ENCODE measurements around the gene ABCB9.

Gene ABCB9

DNA sequence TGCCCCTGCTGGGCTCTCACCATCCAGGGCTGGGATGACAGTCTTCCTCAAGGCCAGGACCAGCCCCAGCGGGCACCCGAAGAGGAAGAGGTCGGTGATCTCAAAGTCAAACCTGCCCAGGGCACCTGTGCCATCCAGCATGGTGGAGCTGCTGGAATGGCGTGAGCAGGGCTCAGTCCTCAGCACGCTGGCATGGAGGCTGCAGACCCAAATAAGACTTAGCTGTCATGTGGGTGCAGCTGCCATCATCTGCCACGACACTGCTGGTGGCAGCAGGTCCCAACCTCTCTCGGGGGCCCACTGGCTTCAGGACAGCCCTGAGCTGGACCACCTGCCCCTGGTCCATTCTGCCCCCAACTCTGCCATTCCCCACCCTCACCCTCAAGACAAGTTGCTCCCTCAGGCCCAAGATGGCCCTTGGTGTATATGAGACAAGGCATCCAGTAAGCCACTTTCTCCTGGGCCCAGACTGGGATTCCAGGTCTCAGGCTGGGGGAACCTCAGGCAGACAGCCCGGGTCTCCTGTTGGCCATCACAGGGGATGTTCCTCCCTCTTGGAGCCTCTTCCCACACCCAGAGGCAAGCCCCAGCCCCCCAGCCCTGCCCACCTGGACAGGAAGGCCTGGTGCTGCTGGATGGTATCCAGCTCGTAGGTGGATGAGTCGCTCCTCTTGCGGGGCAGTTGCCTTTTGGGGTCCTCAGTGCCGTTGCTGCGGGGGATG lies 28.7 kb upstream of the ABCB9 start:
- DNase-seq (ENCODE audit: low read depth) = no peak

DNA sequence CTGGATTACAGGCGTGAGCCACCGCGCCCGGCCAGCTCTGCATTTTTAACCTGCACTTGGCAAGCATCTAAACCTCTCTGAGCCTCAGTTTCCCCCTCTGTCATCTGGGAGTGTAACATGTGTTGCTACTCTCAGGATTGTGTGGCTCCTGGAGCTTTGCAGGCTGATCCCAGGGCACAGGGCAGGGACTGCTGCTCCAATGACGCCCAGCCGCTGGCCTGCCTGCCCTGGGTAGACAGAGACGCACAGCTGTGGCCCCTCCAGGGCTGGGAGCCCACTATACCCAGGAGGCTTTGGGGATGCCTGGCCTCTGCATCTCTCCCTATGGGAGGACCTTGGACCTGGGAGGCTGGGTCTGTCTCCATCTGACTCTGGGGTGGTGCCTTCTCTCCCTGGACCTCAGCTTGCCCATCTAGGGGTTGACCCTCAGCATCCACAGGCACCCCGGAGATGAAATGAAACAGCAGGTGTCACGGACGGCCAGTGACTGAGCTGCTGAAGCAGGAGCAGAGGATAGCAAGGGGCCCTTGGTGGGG lies 27.9 kb upstream of the ABCB9 start:
- DNase-seq (ENCODE audit: low read depth) = no peak

DNA sequence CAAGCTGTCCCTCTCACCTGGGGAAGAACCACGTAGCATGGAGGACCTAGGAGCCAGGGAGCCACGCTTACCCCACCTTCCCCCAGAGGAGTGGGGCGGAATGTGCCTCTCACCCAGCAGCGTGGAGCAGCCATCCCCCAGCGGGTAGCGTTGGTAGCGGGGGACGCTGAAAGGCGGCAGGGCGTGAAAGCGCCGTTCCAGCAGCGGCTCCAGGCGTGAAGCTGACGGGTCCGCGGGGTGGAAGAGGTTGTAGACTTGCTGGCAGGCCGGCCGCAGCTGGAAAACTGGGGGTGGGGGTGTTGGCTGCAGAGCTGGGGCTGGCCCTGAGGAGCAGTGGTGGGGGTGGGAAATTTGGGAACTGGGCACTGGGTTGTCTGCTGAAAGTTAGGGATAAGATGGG lies 26.1 kb upstream of the ABCB9 start:
- no peak for DNase-seq (ENCODE audit: low read depth)

DNA sequence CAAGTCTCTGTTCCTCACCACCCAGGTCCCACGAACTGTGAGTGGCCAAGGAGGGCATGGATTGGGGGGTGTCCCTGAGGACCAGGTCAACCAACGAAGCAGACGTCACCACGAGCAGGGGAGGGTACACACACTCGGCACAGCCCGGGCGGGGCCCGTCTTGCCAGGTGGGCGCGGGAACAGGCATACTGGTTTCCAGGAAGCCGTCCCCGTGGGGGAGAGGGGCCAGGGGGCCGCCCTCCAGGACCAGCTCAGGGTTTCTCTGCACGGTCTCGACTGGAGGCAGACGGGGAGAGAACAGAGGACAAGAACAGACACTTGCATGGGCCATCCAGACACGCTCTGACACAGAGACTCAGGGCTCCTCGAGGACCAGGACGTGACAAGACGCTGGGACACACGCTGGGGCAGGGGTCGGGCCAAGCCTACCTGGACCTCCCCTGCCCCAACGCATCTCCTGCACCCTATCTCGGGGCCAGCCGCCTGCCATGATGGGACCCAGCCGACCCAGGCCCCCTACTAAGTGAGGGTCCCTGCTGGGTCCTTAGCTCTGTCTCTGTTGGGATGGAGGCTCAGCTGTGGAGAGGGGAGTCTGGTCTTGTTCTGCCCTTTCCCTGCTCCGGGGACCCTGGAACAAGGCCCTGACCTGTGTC lies 25.5 kb upstream of the ABCB9 start:
- no peak for DNase-seq (ENCODE audit: low read depth)

DNA sequence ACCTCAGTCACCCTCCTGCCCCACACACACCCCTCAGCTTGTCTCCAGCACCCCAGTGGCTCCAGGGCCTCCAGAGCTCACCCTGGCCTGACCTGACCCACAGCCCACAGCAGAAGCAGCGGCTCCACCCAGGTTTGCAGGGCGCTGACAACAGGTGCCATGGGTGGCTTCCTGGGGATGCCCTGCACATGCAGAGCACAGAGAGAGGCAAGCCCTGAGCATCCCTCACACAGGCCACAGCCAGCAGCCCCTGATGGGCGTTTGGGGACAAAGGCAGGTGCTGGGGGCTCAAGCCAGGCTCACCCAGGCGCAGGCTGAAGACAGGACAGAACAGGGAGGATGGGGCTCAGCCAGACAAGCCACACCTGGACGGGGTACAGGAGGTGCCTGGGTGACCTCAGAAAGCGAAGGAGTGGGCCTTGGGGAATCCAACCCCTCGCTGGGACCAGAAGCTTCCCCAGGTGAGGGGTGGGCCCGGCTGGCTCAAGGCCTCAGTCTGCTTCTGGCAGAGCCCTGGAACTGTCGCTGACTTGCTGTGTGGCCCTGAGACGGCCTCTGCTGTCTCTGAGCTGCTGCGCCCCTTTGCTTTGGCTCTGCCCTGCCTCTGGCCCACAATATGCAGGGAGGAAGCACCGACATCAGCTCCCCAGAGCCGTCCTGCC lies 24.8 kb upstream of the ABCB9 start:
- no peak for DNase-seq (ENCODE audit: low read depth)

DNA sequence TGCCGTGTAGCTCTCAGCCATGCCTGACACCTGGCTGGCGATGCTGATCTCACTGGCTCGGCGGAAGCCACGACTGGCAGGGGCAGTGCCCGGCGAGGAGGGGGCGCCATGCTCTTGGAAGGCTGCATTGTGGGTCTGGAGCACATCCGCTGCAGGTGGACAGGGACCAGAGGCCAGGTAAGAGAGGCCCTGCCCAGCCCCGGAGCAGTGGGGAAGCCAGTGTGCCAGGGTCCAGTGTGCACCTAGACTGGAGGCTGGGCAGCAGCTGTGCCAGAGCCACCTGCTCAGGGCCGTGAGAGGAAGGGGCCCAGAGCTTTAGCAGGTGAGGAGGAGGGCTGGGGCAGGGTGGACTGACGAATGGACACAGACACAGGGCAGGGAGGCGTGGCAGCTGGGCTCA lies 24.3 kb upstream of the ABCB9 start:
- no peak for DNase-seq (ENCODE audit: low read depth)

DNA sequence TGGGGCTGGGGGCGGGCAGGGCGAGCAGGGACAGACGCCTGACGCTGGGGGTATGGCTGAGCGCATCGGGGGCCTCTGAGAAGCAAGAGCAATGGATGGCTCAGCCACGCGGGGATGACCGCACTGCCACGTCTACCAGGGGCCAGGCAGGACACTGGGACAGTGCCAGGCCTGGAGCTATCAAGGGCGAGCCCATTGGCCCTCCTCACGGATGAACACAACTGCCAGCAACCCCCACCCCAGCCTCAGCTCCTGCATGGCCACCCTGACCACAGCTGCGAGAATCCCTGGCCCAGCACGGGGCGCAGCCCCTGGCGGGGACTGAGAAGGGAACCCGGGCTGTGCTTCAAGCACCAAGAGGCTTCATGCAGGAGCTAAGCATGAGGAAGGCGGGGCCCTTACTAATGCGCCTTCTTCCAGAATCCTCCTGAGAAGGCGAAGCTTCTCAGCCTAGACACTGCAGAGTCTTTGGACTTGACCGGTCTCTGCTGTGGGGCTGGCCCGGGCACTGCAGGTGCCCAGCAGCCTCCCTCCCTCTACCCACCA lies 23.7 kb upstream of the ABCB9 start:
- DNase-seq (ENCODE audit: low read depth) = no peak

DNA sequence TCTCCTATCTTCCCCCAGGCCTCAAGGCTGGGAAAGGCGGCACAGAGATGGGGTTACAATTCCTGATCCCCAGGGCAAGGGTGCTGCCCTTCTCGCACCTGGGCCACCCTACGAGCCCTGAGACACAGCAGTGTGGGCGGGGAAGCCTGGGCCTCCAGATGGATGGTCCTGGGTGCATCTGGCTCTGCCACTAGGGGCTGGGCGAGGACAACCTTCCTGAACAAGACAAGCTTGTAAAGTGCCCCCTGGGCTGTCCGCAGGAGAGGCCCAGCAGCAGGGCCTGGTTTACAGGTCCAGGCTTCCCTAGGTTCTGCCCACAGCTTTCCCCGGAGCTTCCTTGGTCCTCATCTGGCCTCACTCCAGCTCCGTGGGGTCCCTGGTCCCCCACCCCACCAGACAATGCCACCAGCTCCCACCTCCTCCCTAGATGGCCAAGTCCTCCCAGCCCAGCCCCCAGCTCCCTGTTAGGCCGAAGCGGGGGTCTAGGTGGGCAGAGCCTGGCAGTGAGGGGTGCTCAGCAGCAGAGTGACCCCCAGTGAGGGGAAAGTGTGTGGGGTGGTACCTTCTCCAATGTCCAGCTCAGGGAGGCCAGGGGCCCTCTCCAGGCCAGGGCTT lies 23.1 kb upstream of the ABCB9 start:
- DNase-seq (ENCODE audit: low read depth) = no peak

DNA sequence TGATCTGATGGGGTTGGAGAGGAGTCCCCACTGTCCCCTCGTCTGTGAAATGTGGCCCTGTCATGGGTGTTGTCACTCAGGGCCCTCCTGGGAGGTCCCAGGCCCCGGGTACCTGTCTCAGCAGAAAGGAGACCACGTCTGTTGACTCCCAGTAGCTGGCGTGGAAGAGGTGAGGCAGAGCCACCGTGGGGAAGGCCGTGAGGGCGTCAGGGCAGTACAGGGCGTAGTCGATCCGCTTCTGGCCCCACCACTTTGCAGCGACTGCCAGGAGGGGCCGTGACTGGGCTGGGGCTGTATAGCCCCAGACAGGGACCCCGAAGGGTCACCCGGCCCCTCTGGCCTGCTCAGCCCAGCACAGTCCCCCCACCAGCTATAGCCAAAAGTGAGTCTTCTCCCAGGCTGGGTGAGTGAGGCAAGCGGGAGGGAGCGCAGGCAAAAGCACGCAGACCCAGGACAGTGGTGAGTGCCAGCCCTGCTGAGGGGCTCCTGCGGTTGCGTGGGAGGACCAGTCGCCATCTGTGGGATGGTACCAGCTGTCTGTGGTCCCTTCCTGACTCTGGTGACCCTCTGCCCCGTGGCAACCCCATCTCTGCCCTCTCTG lies 22.4 kb upstream of the ABCB9 start:
- no peak for DNase-seq (ENCODE audit: low read depth)

DNA sequence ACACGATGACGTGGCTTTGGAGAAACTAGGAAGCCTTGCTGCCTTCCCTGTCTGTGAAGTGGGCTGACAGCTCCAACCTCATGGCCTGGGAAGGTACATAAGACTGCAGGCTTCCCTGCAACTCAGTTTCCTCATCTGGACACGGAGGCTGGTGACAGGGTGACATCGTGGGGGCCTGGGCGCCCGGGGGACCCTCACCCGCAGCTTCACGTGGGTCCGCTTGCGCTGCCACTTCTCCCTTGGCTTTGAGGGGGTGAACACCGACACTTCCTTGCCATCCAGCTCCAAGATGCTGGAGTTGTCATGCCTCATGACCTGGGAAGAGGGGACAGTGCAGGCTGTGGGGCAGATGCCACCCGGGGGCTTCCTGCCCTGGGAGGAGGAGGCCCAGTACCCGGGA lies 21.8 kb upstream of the ABCB9 start:
- DNase-seq (ENCODE audit: low read depth) = no peak

DNA sequence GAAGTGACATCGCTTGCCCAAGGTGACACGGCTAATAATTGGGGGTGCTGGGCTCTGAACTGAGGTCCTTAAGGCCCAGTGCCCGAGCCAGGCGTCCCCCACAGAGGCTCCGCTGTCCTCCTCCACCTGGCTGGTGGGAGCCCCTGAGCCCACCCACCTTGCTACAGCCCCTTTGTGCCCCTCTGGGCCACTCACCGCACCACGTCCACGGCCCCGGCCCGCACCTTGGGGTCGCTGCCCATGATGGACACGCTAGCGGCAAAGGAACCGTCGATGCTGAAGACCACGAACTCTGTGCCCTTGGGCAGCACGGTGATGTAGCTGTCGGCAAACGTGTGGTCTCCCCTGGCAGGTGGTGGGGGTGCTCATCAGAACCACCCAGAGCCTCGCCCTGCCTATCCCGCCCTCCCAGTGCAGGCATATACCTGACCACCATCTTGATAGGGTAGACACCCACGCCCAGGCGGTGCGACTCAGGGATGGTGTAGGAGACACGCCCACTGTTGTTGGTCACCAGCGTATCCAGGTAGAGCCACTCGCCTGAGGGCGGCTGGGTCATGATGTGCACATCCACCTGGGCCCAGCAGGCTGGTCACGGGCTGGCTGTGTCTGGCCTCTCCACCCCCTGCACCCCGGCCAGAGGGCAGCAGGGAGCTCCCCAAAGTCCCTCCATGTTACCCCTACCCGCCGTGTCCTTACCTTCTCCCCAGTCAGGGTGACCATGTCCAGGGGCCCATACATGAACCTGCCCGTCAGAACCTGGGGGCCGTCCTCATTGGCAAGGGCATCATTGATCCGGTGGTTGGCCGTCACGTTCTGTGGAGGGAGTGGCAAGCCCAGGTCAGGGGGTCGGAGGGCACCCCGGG lies 21.1 kb upstream of the ABCB9 start:
- DNase-seq (ENCODE audit: low read depth) = no peak

DNA sequence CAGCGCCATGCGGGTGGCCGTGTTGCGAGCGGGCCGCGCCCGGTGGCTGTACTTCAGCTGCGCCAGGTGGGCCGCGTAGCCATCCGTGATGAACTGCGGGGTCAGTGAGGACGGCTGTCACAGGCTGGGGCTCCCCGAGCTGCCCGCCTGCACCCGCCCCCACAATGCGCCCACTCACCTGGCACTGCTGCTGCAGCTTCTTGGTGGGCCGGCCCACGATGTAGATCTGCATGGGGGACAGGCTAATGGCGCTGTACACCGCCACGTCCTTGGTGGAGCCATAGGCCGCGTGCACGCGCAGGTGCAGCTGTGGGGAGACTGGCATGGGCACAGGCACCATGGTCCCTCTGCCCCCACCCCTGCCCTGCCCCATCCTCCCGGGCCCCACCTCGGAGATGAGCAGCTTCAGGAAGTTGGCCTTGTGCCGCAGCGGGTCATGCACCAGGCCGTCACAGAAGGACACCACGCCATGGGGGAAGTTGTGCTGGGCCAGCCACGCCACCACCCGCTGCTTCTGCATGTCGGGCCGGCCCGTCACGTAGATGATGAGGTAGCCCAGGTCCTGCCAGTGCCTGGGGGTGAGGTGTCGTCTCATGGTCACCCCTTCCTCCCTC lies 20.1 kb upstream of the ABCB9 start:
- DNase-seq (ENCODE audit: low read depth) = no peak

DNA sequence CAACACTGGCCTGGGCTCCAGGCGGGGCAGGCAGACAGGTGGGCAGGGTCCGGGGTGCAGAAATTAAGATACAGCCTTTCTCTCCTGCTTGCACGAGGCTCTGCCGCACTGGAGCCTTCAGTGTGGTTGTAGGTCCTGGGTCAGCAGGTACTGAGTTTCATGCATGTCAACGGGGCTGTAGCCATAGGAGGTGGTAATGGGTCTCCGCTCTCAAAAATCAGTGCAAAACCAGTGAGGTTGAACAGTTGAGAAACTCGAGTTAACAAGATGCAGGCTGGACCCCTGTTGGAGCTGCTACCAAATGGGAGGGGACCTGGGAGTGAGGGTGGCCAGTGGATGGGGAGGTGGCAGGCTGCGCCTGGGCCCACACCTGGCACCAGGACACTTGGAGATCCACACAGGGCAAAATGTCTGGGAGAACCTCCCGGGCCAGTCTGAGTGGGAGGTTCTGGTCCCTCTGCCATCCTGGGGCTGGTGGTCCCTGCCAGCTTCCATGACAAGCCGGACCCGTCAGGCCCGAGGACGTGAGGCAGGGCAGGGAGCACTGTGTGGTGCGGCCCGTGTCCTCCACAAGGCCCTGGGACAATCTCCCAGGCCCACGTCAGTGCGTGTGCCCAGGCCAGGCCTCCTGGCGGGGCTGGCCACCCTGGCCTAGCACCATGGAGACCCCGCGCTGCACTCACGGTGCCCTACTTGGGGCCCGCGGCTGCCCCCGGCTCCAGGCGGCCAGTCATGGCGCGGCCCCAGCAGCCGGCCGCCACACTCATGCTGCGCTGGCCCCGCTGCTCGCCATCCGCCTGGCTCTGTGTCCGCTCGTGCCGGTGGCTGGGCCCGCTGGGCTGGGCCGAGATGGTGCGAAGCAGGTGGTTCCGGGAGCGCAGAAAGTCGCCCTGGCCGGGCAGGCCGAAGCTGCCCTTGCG lies 19.3 kb upstream of the ABCB9 start:
- no peak for DNase-seq (ENCODE audit: low read depth)

DNA sequence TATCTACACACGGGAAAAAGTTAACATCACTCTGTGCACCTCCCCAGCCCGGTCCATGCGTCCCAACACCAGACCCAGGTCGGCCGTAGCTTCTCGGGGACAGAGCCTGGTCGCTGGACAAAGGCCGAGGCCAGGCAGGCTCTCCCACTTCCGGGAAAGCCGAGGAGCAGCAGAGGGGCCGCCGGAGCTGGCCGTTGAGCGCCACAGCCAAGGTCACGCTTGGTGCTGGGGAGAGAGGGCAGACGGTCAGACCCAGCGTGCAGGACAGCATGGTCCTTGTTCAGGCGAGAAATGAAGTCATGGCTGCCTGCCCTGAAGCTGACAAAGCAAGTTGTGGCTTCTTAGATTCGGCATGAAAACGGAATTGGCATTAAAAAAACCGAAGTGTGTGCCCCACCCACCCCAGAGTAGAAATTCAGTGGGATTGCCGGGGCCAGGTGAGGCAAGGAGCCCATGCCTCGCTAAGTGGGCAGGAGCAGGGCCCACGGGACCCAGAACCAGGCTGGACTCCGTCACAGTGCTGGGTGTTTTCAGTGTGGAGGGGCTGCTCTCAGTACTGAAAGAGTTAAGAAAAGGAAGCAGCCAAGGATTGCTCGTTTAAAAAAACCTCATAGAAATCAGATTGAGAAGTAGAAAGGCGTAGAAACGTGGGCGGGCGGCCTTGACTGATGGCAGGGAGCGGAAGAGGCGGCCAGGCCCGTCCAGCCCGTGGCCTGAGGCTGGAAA lies 18.5 kb upstream of the ABCB9 start:
- DNase-seq (ENCODE audit: low read depth) = peak; percentile 58

DNA sequence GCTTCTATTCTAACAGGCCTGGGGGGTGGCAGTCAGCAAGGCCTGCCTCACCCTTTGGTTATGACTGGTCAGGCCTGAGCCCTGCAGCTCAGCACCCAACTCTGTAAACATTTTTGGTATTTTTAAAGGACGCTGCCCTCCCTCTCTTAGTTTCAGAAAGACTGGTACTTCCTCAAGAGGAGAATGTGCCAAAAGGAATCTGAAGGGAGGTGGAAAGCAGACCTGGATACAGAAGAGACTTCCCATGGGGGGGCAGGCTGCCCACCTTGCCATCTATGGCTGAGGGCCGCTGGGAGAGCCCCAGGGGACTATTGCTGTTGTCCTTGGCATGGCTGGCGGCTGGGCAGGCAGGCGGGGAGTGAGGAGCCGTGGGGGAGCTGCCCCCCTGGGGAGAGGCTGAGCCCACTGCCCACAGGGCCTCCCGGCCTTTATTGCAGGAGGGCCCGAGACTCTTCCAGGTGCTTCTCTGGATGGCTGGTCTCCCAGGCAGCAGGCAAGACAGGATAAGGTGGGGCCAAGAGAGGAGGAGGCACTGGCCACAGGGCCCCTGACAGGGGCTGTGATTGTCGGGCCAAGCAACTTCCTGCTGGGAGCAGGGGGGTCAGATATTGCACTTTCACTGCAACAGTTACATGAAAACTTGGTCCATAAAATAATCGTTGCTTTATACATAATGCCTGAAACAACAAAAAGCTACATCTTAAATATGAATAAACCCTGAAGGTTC lies 17.7 kb upstream of the ABCB9 start:
- peak; percentile 22 for DNase-seq (ENCODE audit: low read depth)

DNA sequence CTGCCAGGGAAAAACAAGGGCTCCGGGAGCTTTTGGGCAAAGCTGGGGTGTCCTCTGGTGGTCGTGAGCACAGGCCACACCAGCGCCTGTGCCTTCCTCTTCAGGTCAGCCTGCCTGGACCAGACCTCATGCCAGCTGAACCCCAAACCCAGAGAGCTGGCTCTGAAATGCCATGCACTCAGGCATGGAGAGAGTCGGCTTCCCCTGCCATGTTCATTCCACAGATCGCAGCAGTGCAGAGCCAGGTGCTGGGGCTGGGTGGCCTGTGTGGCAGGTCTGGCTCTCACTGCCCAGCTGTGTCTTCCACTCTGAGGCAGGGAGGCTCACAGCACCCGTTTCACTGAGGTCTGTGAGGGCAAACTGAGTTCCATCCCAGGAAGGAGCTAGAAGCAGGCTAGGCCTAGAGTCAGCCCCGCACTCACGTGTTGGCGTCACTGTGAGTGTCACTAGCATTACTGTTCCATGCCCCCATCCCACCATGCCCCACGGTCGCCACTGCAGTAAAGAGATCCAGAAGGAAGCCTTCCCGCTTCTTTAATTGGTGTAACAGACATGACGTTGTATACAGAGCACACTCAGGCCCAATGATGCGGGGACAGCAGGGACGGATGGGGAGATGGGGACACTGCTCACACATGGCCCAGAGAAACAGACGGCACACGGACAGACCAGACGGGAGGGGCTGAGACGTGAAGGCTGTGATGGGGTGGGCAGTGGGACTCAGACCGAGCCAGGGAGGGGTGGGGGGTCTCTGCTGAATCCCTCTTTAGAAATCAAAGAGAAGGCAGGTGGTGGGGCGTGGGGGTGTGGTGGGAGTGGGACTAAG lies 16.9 kb upstream of the ABCB9 start:
- no peak for DNase-seq (ENCODE audit: low read depth)

DNA sequence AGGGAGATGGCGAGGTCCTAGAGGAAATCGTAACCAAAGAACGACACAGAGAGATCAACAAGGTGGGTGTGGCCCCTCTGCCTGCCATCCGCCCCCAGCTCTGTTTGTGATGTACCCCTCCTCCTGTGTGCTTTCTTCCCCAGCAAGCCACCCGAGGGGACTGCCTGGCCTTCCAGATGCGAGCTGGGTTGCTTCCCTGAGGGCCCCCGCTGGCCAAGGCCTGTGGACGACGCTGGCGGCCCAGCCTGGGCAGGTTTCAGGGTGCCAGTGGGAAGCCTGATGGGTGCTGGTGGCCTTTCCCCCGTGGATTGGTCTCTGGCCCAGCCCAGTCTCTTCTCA lies 16.2 kb upstream of the ABCB9 start:
- DNase-seq (ENCODE audit: low read depth) = no peak

Data from iris pigment epithelial cell (primary cell).